Left cardiac atrium (tissue), 4 donors: ENCODE results near the gene KIAA1217. TPM values are rescaled to one million over a fixed set of nuclear protein-coding genes. Genes with fewer than 3 reads are reported as not detected.
"Not testable (repeated sequence)": the region's sequence is repeated elsewhere in the genome, so short reads cannot be mapped to it uniquely, and the experiment has no call there.

ENCODE experiments used
- ATAC-seq, 2 donors: fragments of 200-7000 bp; cut with Tn5 transposase; one replicate each; pipeline ENCODE4 v1.9.1; 2020; ENCODE audit warnings: mild to moderate bottlenecking in 2 of 2, moderate library complexity in 2 of 2
- DNase-seq: peaks from one replicate; pipeline ENCODE4 v3.0.0-alpha.2; 2020
- intact Hi-C, 2 donors: fragments of 100-400 bp; cut with DNase I; formaldehyde crosslinking; loops; one replicate each; pipeline versions ENCODE4 v1.14.1 to v1.15.1; 2022 to 2023
- total RNA-seq, 2 donors: library from RNA; stranded (reverse); fragmentation: NEBNext Ultra II Directional; extraction: Animal tissue kit (Norgen Biotek cat#: 25700); gene quantifications; one replicate each; pipeline ENCODE4 v1.2.1, GENCODE V29; 2021
- donor health status: DM: no; HTN: yes; CAD: no.
- donor health status: DM: no; HTN: yes; CAD: no; lungs with severe emphysema.
- donor health status: DM: yes; HTN: yes; CAD: no.
- donor health status: Dilated cardiomyopathy.

KIAA1217 gene
- total RNA-seq, 2 donors from 2014 or later, result 19.5 to 32.6 TPM

DNA sequence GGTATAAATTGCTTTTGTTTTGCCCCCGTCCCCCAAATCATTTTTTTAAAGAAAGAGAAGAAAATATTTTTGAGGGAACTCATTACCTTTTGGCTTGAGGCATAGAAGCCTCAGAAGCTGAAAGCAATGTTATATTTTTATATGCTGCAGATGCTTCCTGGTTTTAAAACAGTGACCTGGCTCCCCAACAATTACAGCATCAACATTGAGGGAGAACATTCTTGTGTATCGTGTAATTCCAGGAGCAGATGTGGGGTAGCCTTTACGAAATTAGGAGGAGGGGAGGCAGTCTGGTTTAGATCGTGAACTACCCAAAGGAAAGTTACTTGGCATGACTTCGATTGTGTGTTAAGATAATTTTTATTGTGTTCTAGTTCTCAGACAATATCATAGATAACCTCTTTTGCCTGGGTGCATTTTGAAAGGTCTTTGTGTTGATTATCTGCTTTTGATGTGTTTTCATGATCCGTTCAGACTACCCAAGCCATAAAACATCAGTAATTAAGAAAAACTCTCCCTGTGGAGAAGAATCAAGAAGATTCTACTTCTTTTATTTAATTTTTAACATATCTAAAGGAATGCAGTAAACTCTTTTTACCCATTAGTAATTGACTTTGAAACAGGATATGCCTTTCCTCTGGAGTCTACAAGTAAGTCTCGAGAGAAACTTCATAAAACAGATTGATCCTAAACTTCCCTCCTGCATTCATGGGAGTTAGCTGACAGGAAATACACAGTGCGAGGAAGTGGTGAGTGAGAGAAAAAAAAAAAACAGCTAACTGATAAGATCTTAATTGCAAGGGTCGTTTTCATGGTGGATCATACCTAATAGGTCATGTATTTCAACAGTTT, 141.4 kb downstream of the KIAA1217 start:
- ATAC-seq (no peak), DNase-seq (no peak)
- intact Hi-C loops, result loop anchor here in 1 of 2 donors (10.0 kb wide), 1 partner anchor 135 kb away; no protein-coding TSS in a partner anchor

DNA sequence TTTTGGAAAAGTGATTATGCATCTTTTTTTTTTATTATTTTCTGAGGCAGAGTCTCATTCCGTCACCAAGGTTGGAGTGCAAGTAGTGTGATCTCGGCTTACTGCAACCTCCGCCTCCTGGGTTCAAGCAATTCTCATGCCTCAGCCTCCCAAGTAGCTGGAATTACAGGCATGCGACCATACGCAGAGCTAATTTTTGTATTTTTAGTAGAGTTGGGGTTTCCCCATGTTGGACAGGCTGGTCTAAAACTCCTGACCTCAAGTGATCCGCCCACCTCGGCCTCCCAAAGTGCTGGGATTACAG, 141.9 kb downstream of the KIAA1217 start:
- intact Hi-C loops, result loop anchor here in 1 of 2 donors (10.0 kb wide), 1 partner anchor 136 kb away; no protein-coding TSS in a partner anchor
- DNase-seq, ATAC-seq: not testable (repeated sequence)

DNA sequence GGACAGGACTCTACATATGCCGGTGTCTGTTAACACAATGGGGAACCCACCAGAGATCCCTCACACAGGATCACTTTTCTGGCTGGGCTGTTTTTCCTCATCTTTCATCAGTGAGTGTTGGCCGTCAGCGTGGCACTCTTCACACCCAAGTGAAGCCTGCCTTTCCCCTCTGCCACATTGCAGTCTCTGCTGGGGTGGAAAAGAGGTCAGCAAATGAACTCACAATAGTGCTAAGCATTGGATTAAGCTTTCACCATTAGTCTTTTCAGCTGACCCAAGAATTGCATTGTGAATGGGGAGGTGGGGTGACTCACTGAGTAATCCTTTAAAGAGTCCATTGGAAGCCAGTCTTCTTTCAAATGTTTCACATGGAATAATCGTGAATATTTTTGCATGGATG, 143.0 kb downstream of the KIAA1217 start:
- ATAC-seq, result peak in 1 of 2 donors; percentile 46
- intact Hi-C loops, result loop anchor here in 1 of 2 donors (10.0 kb wide), 1 partner anchor 137 kb away; no protein-coding TSS in a partner anchor
- no peak for DNase-seq

DNA sequence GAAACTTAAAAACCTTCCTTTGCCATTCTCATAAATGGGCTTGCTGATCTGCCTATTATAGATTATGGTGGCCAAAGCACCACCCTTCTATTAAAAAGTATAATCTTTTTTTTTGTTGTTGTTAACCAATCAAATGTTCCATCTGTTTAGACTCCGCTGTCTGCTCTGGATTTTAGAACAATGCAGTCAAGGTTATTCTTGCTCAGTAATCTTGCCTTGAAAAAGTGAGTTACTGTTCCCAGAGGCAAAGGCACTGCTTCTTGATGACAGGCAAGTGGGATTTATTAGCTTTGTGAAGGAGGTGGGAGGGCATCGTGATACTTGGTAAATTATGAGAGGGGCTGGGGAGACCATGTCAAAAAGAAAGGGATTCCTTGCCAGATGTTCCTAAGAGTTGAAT, 143.5 kb downstream of the KIAA1217 start:
- DNase-seq (no peak), ATAC-seq (no peak)
- intact Hi-C loops, result loop anchor here in 1 of 2 donors (10.0 kb wide), 1 partner anchor 138 kb away; no protein-coding TSS in a partner anchor

DNA sequence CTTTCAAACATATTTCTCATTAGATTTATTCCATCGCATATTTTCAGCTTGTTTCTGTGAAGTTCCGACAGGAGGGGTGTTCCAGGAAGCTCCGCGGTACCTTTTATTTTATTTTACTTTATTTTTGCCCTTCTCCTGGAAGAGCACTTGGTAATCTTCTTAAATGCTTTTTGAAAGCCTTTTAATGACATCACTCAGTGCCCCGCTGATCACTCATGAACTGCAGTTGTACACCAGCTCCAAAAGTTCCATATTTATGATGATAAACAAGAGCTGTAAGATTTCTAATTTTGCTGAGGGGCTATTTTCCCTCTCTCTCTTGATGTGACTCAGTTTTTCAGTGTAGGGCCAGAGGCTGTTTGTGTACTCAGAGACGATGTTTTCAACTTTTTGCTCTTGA, 144.4 kb downstream of the KIAA1217 start:
- ATAC-seq, result no peak
- intact Hi-C loops, result loop anchor here in 1 of 2 donors (10.0 kb wide), 1 partner anchor 139 kb away; no protein-coding TSS in a partner anchor
- no peak for DNase-seq

DNA sequence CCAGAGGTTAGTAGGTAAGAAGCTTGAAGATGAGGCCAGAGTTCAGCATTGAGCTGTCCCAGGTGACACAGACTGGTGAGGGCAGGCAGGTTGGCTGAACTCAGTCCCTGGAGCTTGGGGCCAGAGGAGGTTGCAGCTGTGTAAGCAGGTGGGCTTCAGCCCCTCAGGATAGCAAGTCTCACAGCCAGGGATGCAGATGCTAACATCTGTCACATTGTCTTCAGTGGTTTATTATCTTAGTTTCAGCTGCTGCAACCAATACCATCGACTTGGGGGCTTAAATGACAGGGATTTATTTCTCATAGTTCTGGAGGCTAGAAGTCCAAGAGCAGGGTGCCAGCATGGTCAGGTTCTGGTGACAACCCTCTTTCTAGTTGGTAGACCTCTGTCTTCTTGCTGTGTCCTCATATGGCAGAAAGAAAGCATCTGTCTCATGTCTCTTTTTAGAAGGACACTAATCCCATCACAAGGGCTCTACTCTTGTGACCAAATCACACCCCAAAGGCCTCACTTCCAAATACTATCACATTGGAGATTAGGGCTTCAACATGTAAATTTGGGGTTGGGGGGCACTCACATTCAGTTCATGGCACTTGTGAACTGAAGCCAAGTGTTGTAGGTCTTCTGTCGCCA, 146.2 kb downstream of the KIAA1217 start:
- DNase-seq (no peak), ATAC-seq (no peak)
- intact Hi-C loops, result loop anchor here (5.0 to 10.0 kb wide), 2 partner anchors 140 to 148 kb away; partner anchors contain the start of gene KIAA1217 (in 1 of the 2)

DNA sequence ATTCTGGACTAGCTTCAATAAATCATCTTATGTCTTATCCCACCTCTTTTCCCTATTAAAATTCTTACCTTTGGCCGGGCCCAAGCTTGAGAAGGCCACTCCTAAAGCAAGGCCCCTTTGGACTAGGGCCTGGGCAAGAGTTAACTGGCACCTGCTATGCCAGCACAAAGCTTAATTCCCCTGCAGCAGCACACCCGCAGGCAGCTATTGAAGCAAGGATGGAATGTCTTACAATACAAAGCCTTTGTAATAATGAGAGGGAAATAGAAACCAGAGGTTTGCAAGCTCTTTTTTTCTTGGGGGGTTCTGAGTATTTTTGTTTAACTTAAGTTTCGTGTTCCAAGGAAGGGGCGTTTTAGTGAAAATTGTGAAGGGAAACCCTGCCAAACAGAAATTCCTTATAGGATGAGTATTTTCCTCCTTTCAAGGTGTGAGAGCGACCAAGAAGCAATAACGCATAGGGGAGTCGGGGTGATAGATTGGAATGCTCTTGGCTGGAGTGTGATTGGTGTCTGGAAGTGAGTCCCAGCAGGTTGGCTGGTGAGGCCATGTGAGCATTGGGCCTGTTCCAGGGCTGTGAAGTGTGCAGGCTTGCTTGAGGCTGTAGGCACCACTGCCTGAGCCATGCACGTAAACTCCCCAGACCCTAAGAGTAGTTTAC, 148.5 kb downstream of the KIAA1217 start:
- ATAC-seq (peak in 1 of 2 donors; percentile 39), DNase-seq (no peak)
- intact Hi-C loops, result loop anchor here (5.0 to 10.0 kb wide), 2 partner anchors 143 to 150 kb away; partner anchors contain the start of gene KIAA1217 (in 1 of the 2)

DNA sequence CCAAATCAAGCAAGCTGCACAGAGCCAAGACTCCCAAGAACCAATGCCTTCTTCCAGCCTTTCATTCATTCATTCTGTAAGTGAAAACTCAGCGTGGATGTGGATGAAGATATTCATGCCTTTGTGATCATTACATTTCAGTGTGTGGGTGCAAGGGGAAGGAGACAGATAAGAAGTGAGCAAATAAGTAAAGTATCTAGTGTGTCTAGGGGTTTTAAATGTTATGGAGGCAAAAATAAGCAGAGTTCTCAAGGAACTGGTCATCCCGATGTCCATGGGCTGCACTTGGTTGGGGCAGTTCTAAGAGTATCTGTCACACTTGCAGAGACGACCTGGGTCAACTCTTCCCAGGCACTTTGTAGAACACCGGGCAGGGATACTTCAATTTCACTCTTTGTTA, 149.1 kb downstream of the KIAA1217 start:
- intact Hi-C loops, result loop anchor here (5.0 to 10.0 kb wide), 2 partner anchors 143 to 151 kb away; partner anchors contain the start of gene KIAA1217 (in 1 of the 2)
- no peak for ATAC-seq
- no peak for DNase-seq

DNA sequence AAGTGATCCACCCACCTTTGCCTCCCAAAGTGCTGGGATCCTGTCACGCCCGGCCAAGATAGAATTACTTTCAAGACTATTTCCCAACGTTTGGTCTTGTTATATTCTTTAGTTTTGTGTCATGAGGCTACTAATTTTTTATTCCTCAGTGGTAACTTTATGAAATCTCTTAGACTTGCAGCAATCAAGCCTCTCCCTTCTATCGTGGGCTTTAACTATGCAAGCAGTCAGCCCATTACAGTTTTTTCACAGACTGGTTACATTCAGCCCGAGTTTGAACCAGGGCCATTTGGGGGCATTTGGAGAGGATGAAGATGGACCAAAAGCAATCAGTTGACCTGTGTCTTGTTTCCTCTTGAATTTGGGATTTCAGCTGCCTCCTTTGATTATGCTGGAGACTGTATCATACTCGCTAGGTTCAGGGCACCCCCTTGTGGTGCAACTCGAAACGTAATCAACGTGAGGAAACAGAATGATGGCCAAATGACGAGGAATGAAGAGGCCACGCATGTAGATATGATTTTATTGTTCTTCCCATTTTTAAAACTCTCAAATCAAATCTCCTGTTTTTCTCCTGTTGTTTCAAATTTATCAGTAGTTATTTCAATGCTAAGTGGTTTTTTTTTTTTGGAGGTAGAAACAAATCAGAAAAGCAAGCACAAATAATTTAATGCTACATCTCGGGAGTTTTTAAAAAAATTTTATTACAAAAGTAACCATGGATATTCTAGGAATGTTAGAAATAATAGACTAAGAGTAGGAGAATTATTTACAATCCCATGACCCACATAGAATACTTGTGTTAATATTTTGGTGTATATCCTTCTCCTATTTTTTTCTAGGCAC, 151.6 kb downstream of the KIAA1217 start:
- DNase-seq, result peak; percentile 80
- peak; percentile 82 to 85 for ATAC-seq
- intact Hi-C loops, result loop anchor here (5.0 to 10.0 kb wide), 2 partner anchors 366 to 368 kb away; no protein-coding TSS in a partner anchor

DNA sequence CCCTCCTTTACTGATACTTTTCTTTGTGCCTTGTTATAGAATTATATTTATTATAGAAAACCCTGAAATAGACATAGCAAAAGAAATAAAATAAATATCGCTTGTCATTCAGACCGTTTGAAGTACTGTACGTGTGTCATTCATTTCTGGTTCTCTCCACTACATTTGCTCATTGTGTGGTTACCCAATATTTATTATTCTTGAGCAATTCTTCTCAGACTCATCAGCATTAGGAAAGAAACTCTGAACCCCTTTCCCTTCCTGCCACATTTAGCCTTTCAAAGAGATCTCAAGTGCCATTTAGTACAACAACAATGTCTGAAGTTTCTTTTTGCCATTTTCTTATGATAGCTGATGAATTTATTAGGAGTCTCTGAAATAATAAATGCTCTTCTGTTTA, 154.1 kb downstream of the KIAA1217 start:
- intact Hi-C loops, result loop anchor here (5.0 to 10.0 kb wide), 2 partner anchors 368 to 371 kb away; no protein-coding TSS in a partner anchor

DNA sequence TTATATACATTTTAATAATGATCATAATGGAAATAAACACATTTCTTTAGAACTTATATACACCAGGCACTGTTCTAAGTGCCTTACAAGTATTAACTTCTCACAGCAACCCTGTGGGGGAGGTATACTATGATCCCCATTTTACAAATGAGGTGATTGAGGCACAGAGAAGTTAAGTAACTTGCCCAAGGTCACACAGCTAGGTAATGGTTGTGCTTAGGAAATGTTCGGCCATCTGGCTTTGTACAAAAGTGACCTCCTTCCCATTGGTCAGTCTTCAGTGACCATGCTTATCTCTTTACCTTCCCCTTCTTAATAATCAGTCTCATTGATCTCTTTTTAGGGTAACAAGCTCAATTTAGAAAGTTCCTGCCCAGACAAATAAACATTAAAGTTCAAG, 158.8 kb downstream of the KIAA1217 start:
- ATAC-seq (no peak), DNase-seq (no peak)
- intact Hi-C loops, result loop anchor here in 1 of 2 donors (10.0 kb wide), 1 partner anchor 373 kb away; no protein-coding TSS in a partner anchor

More for the DNA sequence above, 154.1 kb downstream of the KIAA1217 start:
- no peak for DNase-seq
- no peak for ATAC-seq

DNA sequence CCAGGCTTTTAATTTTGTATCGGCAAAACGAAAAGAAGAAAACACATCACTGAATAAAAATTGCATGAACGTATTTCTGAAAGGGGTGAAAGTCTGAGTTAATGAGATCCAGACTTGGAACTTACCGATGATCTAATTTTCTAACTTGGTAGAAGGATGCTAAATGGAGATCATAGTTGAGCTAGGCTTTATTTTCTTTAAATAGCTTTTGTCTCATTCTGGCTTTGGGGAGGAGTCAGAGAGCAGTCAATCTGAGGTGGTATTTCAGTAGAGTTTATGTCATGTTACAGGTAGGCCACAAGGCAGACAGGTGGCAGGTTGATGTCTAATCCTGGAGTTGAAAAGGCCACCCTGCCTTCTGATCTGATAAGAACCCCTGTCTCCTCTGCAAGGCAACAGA, 161.9 kb downstream of the KIAA1217 start:
- ATAC-seq (peak in 1 of 2 donors; percentile 63), DNase-seq (no peak)
- intact Hi-C loops, result loop anchor here in 1 of 2 donors (5.0 kb wide), 1 partner anchor 146 kb away; no protein-coding TSS in a partner anchor

DNA sequence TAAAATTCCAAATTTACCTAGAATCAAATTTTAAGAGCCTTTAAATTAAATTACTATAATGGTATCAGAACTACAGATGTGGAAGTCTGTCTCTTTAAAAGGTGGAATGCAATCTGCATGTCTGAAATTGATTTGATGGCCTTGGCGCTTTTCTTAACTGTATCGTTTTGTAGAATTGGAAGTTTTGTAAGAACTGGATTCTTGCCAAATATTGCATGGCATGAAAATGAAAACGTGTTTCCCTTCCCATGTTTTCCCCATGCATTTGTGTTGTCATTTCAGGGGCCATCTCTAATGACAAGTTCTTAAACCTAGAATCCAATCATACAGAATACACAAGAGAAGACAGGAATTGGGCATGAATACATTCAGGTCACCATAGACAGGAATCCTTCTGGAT, 162.5 kb downstream of the KIAA1217 start:
- ATAC-seq, result no peak
- intact Hi-C loops, result loop anchor here in 1 of 2 donors (5.0 kb wide), 1 partner anchor 146 kb away; no protein-coding TSS in a partner anchor

DNA sequence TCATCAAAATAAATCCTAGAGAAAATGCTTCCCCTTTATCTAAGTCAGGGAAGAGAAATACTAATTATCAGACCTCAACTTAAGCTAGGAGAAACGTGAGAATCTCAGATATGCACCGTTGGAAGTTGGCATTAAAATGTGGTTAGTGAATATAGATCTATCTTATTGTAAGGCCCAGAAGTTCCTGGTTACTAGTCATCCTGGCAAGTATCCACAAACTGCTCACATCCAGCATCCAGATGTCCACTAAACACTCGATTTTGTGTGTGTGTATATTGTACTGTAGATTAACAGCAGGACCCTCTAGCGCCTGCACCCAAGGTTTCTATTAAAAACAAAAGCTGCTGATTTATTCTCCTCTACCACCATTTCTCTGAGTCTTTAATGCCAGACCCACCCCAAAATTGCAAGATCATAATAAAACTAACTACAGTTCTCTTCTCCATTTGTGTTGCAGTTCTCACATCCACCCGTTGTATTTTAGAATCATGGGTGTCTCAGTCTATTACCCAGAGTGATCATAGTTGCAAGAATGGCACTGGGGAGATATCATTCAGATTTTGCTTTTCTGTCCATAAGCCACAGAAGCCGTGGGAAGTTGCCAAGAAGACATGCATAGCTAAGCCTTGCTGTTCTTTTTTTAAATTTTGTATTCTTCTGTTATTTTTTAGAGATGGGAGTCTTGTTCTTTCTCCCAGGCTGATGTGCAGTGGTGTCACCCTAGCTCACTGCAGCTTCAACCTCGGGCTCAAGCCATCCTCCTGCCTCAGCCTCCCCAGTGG, 165.4 kb downstream of the KIAA1217 start:
- no peak for DNase-seq
- intact Hi-C loops, result loop anchor here in 1 of 2 donors (5.0 kb wide), 1 partner anchor 143 kb away; no protein-coding TSS in a partner anchor
- ATAC-seq, result no peak

More for the DNA sequence above, 162.5 kb downstream of the KIAA1217 start:
- no peak for DNase-seq

DNA sequence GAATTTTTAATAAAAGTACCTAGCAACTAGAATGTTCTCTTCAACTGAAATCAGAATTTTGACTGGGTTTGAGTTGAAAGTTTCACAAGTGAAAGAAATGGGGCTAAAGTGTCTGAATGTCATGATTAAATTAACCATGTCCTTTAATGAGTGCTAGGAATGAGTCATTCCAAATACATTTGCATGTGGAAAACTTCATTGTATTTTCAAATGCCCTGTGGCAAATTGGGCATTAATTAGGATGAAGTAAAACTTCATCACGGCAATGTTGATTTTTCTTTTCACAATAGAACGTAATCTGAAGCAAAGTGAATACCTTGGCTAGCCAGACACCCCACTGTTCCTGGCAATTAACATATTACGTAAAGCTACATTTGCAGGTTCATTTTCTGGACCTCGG, 166.6 kb downstream of the KIAA1217 start:
- intact Hi-C loops, result no loop called here
- ATAC-seq (no peak), DNase-seq (no peak)

DNA sequence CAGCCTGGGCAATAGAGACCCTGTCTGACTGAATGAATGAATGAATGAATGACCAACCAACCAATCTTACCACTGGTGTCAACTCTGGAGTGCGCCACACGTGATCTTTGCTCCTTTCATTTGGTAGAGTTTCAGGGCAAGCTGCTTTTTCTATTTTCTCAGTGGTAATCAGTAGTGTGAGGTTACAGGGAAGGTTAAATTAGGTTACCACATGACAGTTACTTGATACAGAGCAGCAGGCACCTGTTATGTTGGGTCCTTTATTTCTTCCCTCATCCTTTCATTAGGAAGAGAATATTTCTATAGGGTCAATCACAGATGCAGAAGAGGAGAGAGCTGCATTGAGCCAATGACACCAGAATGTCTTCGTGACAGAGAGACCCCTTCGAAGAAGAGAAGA, 167.8 kb downstream of the KIAA1217 start:
- intact Hi-C loops, result no loop called here
- no peak for ATAC-seq
- no peak for DNase-seq
